ENCODE measurements around the gene TCF12. TPM values are rescaled to one million over a fixed set of nuclear protein-coding genes. Genes with fewer than 3 reads are reported as not detected.

The TCF12 gene
- polyA plus RNA-seq, 3 donors: 15.8 to 52.5 (median 27.6) TPM

DNA sequence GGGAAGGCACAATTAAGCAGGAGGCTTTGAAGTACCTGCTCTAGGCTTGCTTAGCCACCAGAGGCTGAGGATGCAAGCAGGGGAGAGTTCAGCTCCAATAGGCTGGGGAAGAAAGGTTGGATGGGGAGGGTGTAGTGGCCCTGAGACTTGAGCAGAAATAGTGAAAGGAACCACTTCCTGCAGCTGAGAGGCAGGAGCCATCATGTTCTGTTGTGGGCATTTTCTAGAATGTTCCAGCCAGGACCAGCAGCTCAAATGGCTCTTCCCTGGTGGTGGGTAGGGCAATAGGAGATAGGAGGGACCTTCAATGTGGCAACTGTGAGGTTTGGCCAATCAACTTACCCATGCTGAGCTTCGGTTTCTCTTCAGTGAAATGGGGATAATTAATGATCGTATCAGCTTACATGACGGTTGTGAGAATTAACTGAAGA lies 378.7 kb downstream of the TCF12 start:
- H3K9me3 ChIP-seq (replicated peaks in 1 of 2; ENCODE audit: control insufficient read depth in 1 of 2, insufficient read depth in 1 of 2, low read length in 2 of 2): no peaks in the 10 kb centered on the region
- Mint-ChIP-seq H3K4me3 (no peak overlapping the region), H3K27me3 (ENCODE audit: low read depth in 3 of 3) (no peaks in the 10 kb centered on the region), H3K27ac (peak overlapping the region in 1 of 7 donors; percentile 56), H3K4me1 (peaks cover 49% of the 10 kb centered on the region), H3K9me3 (peaks cover 0 to 2% (median 0%) of the 10 kb centered on the region in 7 donors), H3K36me3 (peaks cover 2 to 14% of the 10 kb centered on the region in 2 donors)
- DNase-seq: no peak
- no CpG with 5 or more reads among the region's 3 CpGs for WGBS (ENCODE audit: insufficient coverage)
- no peak overlapping the region for H3K9ac ChIP-seq (ENCODE audit: insufficient read depth, low read length, poor library complexity, severe bottlenecking)
- H3K27ac ChIP-seq (ENCODE audit: low read depth in 1 of 2, low read length in 2 of 2): no peak overlapping the region
- no peak overlapping the region for H3K4me2 ChIP-seq (replicated peaks; ENCODE audit: extremely low read depth, low read length, poor library complexity, severe bottlenecking)
- H3K36me3 ChIP-seq (replicated peaks in 1 of 2; ENCODE audit: control insufficient read depth in 1 of 2, insufficient read depth in 2 of 2, low read length in 2 of 2): peaks cover 0 to under 1% of the 10 kb centered on the region in 2 donors
- no peak overlapping the region for H2AFZ ChIP-seq (ENCODE audit: insufficient read depth, low read depth, low read length, poor library complexity, severe bottlenecking)
- H3K4me3 ChIP-seq (replicated peaks in 1 of 3; ENCODE audit: low read depth in 2 of 3, low read length in 3 of 3): no peak overlapping the region
- H4K20me1 ChIP-seq (ENCODE audit: insufficient read depth, low read length): no peaks in the 10 kb centered on the region
- peaks cover 19% of the 10 kb centered on the region for H3K79me2 ChIP-seq (ENCODE audit: insufficient read depth, low read length)
- peaks cover 27 to 28% of the 10 kb centered on the region in 2 donors for H3K4me1 ChIP-seq (ENCODE audit: control insufficient read depth in 1 of 2, insufficient read depth in 2 of 2, low read length in 2 of 2)
- TF ChIP-seq, protein P1, sequence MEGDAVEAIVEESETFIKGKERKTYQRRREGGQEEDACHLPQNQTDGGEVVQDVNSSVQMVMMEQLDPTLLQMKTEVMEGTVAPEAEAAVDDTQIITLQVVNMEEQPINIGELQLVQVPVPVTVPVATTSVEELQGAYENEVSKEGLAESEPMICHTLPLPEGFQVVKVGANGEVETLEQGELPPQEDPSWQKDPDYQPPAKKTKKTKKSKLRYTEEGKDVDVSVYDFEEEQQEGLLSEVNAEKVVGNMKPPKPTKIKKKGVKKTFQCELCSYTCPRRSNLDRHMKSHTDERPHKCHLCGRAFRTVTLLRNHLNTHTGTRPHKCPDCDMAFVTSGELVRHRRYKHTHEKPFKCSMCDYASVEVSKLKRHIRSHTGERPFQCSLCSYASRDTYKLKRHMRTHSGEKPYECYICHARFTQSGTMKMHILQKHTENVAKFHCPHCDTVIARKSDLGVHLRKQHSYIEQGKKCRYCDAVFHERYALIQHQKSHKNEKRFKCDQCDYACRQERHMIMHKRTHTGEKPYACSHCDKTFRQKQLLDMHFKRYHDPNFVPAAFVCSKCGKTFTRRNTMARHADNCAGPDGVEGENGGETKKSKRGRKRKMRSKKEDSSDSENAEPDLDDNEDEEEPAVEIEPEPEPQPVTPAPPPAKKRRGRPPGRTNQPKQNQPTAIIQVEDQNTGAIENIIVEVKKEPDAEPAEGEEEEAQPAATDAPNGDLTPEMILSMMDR (IDR thresholded peaks at IDR 0.05): no peak
- H3K27me3 ChIP-seq (ENCODE audit: control insufficient read depth in 2 of 2, insufficient read depth in 2 of 2, low read length in 2 of 2): no peaks in the 10 kb centered on the region
- intact Hi-C loops (cut with micrococcal nuclease): no loop called here

DNA sequence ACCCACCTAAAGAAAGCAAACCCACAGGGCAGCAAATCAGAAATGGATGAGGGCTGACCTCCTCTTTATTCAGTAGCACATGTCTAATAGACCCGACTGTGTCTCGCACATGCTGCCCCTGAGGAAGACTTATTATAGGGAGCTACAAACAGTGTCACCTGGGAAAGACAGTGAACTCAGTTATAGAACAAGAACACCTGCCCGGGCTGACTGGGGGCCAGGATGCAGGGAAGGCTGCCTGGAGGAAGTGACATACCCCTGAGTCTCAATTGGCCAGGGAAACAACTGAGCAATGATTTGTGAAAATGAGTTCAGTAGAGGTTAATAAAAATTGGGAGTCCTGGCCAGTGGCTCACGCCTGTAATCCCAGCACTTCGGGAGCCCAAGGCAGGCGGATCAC lies 379.2 kb downstream of the TCF12 start:
- Mint-ChIP-seq H3K4me1 (peaks cover 52% of the 10 kb centered on the region), H3K4me3 (no peak overlapping the region), H3K27me3 (ENCODE audit: low read depth in 3 of 3) (no peaks in the 10 kb centered on the region), H3K9me3 (peaks cover 0 to 2% (median 0%) of the 10 kb centered on the region in 7 donors), H3K27ac (peak overlapping the region in 1 of 7 donors; percentile 41), H3K36me3 (peaks cover 2 to 11% of the 10 kb centered on the region in 2 donors)
- Histone ChIP-seq H3K4me1 (ENCODE audit: control insufficient read depth in 1 of 2, insufficient read depth in 2 of 2, low read length in 2 of 2) (peaks cover 28 to 32% of the 10 kb centered on the region in 2 donors), H3K79me2 (ENCODE audit: insufficient read depth, low read length) (peaks cover 23% of the 10 kb centered on the region), H3K4me2 (replicated peaks; ENCODE audit: extremely low read depth, low read length, poor library complexity, severe bottlenecking) (no peak overlapping the region), H2AFZ (ENCODE audit: insufficient read depth, low read depth, low read length, poor library complexity, severe bottlenecking) (no peak overlapping the region), H3K4me3 (replicated peaks in 1 of 3; ENCODE audit: low read depth in 2 of 3, low read length in 3 of 3) (no peak overlapping the region), H3K9me3 (replicated peaks in 1 of 2; ENCODE audit: control insufficient read depth in 1 of 2, insufficient read depth in 1 of 2, low read length in 2 of 2) (no peaks in the 10 kb centered on the region), H3K27ac (ENCODE audit: low read depth in 1 of 2, low read length in 2 of 2) (no peak overlapping the region), H3K36me3 (replicated peaks in 1 of 2; ENCODE audit: control insufficient read depth in 1 of 2, insufficient read depth in 2 of 2, low read length in 2 of 2) (no peaks in the 10 kb centered on the region), H3K27me3 (ENCODE audit: control insufficient read depth in 2 of 2, insufficient read depth in 2 of 2, low read length in 2 of 2) (no peaks in the 10 kb centered on the region), H3K9ac (ENCODE audit: insufficient read depth, low read length, poor library complexity, severe bottlenecking) (no peak overlapping the region), H4K20me1 (ENCODE audit: insufficient read depth, low read length) (no peaks in the 10 kb centered on the region)
- no peak for DNase-seq
- intact Hi-C loops (cut with micrococcal nuclease): no loop called here
- WGBS (ENCODE audit: insufficient coverage): 100% methylated on average over 1 of the region's 6 CpGs
- TF ChIP-seq, protein P1 (IDR thresholded peaks at IDR 0.05): no peak

All from CD14-positive monocyte (primary cell).